Endothelial cell of umbilical vein (primary cell): ENCODE data around the gene CLEC7A. TPM values are rescaled to one million over a fixed set of nuclear protein-coding genes. Genes with fewer than 3 reads are reported as not detected.

ENCODE experiments used
- BruUV-seq: library from RNA; stranded (reverse); fragments of 400-500 nt; replicated peaks from 2 replicates; lab custom pipeline; 2021; lab: Mats Ljungman, UMichigan
- CTCF ChIA-PET: fragments of 300-600, 350-600 bp; sonication (Branson Sonifier 250); formaldehyde crosslinking; loops from one replicate; lab custom pipeline; 2021; ENCODE audit warnings: antibody characterized with exemption, inconsistent platforms; lab: Charles Lee
- POLR2A ChIA-PET: fragments of 300-600, 350-600 bp; sonication (Branson Sonifier 250); formaldehyde crosslinking; loops from one replicate; lab custom pipeline; 2021; ENCODE audit warnings: antibody characterized with exemption, inconsistent platforms; lab: Charles Lee
- DNase-seq: peaks from one replicate; pipeline ENCODE4 v3.0.0-alpha.2; 2011; ENCODE audit warnings: low read depth, low spot score
- FAIRE-seq: peaks from 2 replicates; lab custom pipeline; 2011; peaks lifted over from hg19 to GRCh38; lab: Jason Lieb, UNC
- H2AFZ ChIP-seq: 2 replicates; pipeline ENCODE4 v1.6.0; 2012; ENCODE audit warnings: low read depth, low read length, control low read depth, inconsistent platforms
- H3K27ac ChIP-seq: 2 replicates; pipeline ENCODE4 v1.5.1; 2011; ENCODE audit warnings: low read depth, mild to moderate bottlenecking, control low read depth, low read length, moderate library complexity; ENCODE audit not compliant: insufficient read depth
- H3K27me3 ChIP-seq, 2 experiments: 2 replicates each; pipeline versions ENCODE4 v1.6.0 to v1.6.1; 2011; ENCODE audit warnings: low read length in 2 of 2, mixed read lengths in 1 of 2; ENCODE audit not compliant: control insufficient read depth in 2 of 2, insufficient read depth in 2 of 2
- H3K36me3 ChIP-seq, 2 experiments: 2 replicates in 1 of 2; 3 replicates in 1 of 2; pipeline ENCODE4 v1.5.1; 2011; ENCODE audit warnings: low read length in 2 of 2, mild to moderate bottlenecking in 1 of 2, moderate library complexity in 1 of 2; ENCODE audit not compliant: control insufficient read depth in 2 of 2, insufficient read depth in 2 of 2; ENCODE audit errors: extremely low read depth in 1 of 2
- H3K4me1 ChIP-seq: 3 replicates; pipeline ENCODE4 v1.5.1; 2011; ENCODE audit warnings: mild to moderate bottlenecking, low read length; ENCODE audit not compliant: control insufficient read depth, insufficient read depth; ENCODE audit errors: extremely low read depth
- H3K4me2 ChIP-seq: 2 replicates; pipeline ENCODE4 v1.6.1; 2011; ENCODE audit warnings: low read length, control low read depth, mixed read lengths; ENCODE audit not compliant: insufficient read depth
- H3K4me3 ChIP-seq, 3 experiments: fragments of 200-600 bp in 1 of 3; sonication (generic), shearing (Covaris generic) in 1 of 3; replicated peaks in 1 of 3; 2 replicates each; pipeline ENCODE4 v1.5.1; 2011 to 2016; ENCODE audit warnings: control low read depth in 3 of 3, low read length in 3 of 3, mild to moderate bottlenecking in 2 of 3, inconsistent platforms in 1 of 3, low read depth in 1 of 3, moderate library complexity in 1 of 3; ENCODE audit not compliant: insufficient read depth in 1 of 3
- H3K79me2 ChIP-seq: 2 replicates; pipeline ENCODE4 v1.6.0; 2012; ENCODE audit warnings: low read length, inconsistent platforms; ENCODE audit not compliant: control insufficient read depth, insufficient read depth
- H3K9ac ChIP-seq: replicated peaks from 2 replicates; pipeline ENCODE3; 2011; ENCODE audit warnings: low read length, control low read depth; ENCODE audit not compliant: insufficient read depth; ENCODE audit errors: extremely low read depth
- H3K9me1 ChIP-seq: replicated peaks from 3 replicates; pipeline ENCODE4 v1.6.0; 2011; ENCODE audit warnings: mild to moderate bottlenecking, low read length; ENCODE audit not compliant: control insufficient read depth, insufficient read depth; ENCODE audit errors: extremely low read depth
- H3K9me3 ChIP-seq: replicated peaks from 2 replicates; pipeline ENCODE4 v1.5.1; 2012; ENCODE audit warnings: low read length, inconsistent platforms; ENCODE audit not compliant: control insufficient read depth, insufficient read depth
- H4K20me1 ChIP-seq: replicated peaks from 2 replicates; pipeline ENCODE3; 2011; ENCODE audit warnings: mild to moderate bottlenecking, low read length; ENCODE audit not compliant: control insufficient read depth, insufficient read depth; ENCODE audit errors: extremely low read depth
- FOS ChIP-seq: IDR thresholded peaks from 2 replicates; pipeline ENCODE4 v1.6.1; 2011; ENCODE audit warnings: mild to moderate bottlenecking, low read length, moderate library complexity, borderline replicate concordance; ENCODE audit not compliant: insufficient read depth
- GATA2 ChIP-seq: IDR thresholded peaks from 2 replicates; pipeline ENCODE4 v1.7.0; 2011; ENCODE audit warnings: low read depth, mild to moderate bottlenecking, moderate library complexity, mixed read lengths, low read length; ENCODE audit not compliant: insufficient read length, insufficient read depth
- JUN ChIP-seq: IDR thresholded peaks from 2 replicates; pipeline ENCODE4 v1.6.1; 2011; ENCODE audit warnings: borderline replicate concordance, low read depth; ENCODE audit not compliant: insufficient read length, insufficient read depth
- MAX ChIP-seq: IDR thresholded peaks from 2 replicates; pipeline ENCODE4 v1.6.1; 2011; ENCODE audit not compliant: insufficient read depth, insufficient read length
- MYC ChIP-seq: IDR thresholded peaks from one replicate; pipeline ENCODE4 v1.6.1; 2011; ENCODE audit warnings: mild to moderate bottlenecking, low read depth, low read length
- POLR2A ChIP-seq: IDR thresholded peaks from 2 replicates; pipeline ENCODE4 v1.6.1; 2012; ENCODE audit warnings: low read depth, mild to moderate bottlenecking, control low read depth, low read length
- POLR2AphosphoS5 ChIP-seq: IDR thresholded peaks from 2 replicates; pipeline ENCODE4 v1.6.1; 2012; ENCODE audit warnings: low read depth, mild to moderate bottlenecking, control low read depth, low read length, moderate library complexity; ENCODE audit not compliant: insufficient read depth
- dilution Hi-C: fragments of 300-500 bp; cut with MboI; formaldehyde crosslinking; loops from one replicate; pipeline ENCODE4 v1.15.0; 2019; ENCODE audit warnings: low sequenced_read_pairs; ENCODE audit not compliant: extremely low pct_ligation_motif_present
- intact Hi-C: fragments of 100-400 bp; cut with micrococcal nuclease; formaldehyde crosslinking; loops from one replicate; pipeline ENCODE4 v1.10.0; 2022
- polyA plus RNA-seq, 4 experiments: library from polyadenylated mRNA; depleted of rRNA in 3 of 4; stranded (reverse) in 3 of 4; unstranded in 1 of 4; fragments of >200 nt; gene quantifications; 2 replicates each; pipeline versions ENCODE4 v1.2.1 to v1.2.3, GENCODE V29; 2011 to 2012; ENCODE audit warnings: missing spikeins in 1 of 4
- total RNA-seq: library from RNA; stranded (reverse); gene quantifications from 2 replicates; pipeline ENCODE4 v1.2.3, GENCODE V29; 2021
- TF ChIP-seq, protein P1 (sequence below), 2 donors: IDR thresholded peaks; 1 replicate in 1 of 2; 2 replicates in 1 of 2; pipeline ENCODE4 v1.5.1; 2011; ENCODE audit warnings: low read length in 2 of 2, mild to moderate bottlenecking in 2 of 2, moderate library complexity in 2 of 2, control low read depth in 1 of 2, inconsistent platforms in 1 of 2, low read depth in 1 of 2; ENCODE audit not compliant: insufficient read depth in 1 of 2; ENCODE audit errors: extremely low read depth in 1 of 2

The CLEC7A gene
- total and polyA plus RNA-seq, 2 donors (not counting 3 experiments of a cell fraction or from before 2014, with no cell fraction given) = not detected

- Histone ChIP-seq H3K4me1 (peaks cover 5% of the 10 kb centered on the region), H3K9ac (no peak overlapping the region), H3K9me1 (no peaks in the 10 kb centered on the region), H2AFZ (no peak overlapping the region), H3K27me3 (peaks cover 3 to 5% of the 10 kb centered on the region in 2 experiments), H3K79me2 (no peaks in the 10 kb centered on the region), H4K20me1 (no peaks in the 10 kb centered on the region), H3K4me3 (no peak overlapping the region), H3K4me2 (no peak overlapping the region), H3K27ac (no peak overlapping the region), H3K9me3 (no peaks in the 10 kb centered on the region), H3K36me3 (no peaks in the 10 kb centered on the region)
- CTCF ChIA-PET = no interaction called here
- FAIRE-seq (no peak), DNase-seq (no peak)
- intact Hi-C loops = loop anchor here (10.0 kb wide), 1 partner anchor 179 kb away; no protein-coding TSS in a partner anchor
- BruUV-seq = no TSS peak
- dilution Hi-C loops = no loop called here
- TF ChIP-seq MYC = no peak
- TF ChIP-seq MAX = no peak
- no peak for TF ChIP-seq POLR2AphosphoS5
- TF ChIP-seq, protein P1, sequence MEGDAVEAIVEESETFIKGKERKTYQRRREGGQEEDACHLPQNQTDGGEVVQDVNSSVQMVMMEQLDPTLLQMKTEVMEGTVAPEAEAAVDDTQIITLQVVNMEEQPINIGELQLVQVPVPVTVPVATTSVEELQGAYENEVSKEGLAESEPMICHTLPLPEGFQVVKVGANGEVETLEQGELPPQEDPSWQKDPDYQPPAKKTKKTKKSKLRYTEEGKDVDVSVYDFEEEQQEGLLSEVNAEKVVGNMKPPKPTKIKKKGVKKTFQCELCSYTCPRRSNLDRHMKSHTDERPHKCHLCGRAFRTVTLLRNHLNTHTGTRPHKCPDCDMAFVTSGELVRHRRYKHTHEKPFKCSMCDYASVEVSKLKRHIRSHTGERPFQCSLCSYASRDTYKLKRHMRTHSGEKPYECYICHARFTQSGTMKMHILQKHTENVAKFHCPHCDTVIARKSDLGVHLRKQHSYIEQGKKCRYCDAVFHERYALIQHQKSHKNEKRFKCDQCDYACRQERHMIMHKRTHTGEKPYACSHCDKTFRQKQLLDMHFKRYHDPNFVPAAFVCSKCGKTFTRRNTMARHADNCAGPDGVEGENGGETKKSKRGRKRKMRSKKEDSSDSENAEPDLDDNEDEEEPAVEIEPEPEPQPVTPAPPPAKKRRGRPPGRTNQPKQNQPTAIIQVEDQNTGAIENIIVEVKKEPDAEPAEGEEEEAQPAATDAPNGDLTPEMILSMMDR (IDR thresholded peaks at IDR 0.05; ENCODE audit: extremely low read depth in 1 of 2, insufficient read depth in 1 of 2, low read depth in 1 of 2, low read length in 2 of 2) = no peak
- no peak for TF ChIP-seq FOS
- TF ChIP-seq GATA2 = no peak
- TF ChIP-seq JUN = no peak
- no peak for TF ChIP-seq POLR2A
- POLR2A ChIA-PET = no interaction called here
Observed at GRCh38 chr12:10155966-10156365, 26.0 kb upstream of the CLEC7A start.
